Measurements from ENCODE around the gene BABAM2.

GRCh38 chr2:28201671-28202180, 311.2 kb downstream of the BABAM2 start:
- no peak for TF ChIP-seq EZH2 (IDR thresholded peaks at IDR 0.05; ENCODE audit: low read depth)
- TF ChIP-seq CTCF (conservative IDR thresholded peaks at IDR 0.05) = no peak
